Calu3 (cell line): ENCODE results near the gene CCL7. TPM values are rescaled to one million over a fixed set of nuclear protein-coding genes. Genes with fewer than 3 reads are reported as not detected.

Experiments
- BruUV-seq: library from RNA; stranded (reverse); fragments of 400-500 nt; replicated peaks from 2 replicates; lab custom pipeline; 2021; lab: Mats Ljungman, UMichigan
- CTCF ChIA-PET: fragments of 300-600 bp; sonication (Branson Sonifier 250); formaldehyde crosslinking; loops from one replicate; lab custom pipeline; 2022; ENCODE audit warnings: antibody characterized with exemption; lab: Charles Lee
- DNase-seq: peaks from one replicate; pipeline ENCODE4 v3.0.0; 2022
- H3K27ac Mint-ChIP-seq: one replicate; pipeline ENCODE4 v1.8.0; 2022; ENCODE audit warnings: mixed read lengths; ENCODE audit not compliant: unreplicated experiment
- H3K27me3 Mint-ChIP-seq: one replicate; pipeline ENCODE4 v1.8.0; 2022; ENCODE audit warnings: mixed read lengths; ENCODE audit not compliant: unreplicated experiment
- H3K36me3 Mint-ChIP-seq: one replicate; pipeline ENCODE4 v1.8.0; 2022; ENCODE audit warnings: mild to moderate bottlenecking, moderate library complexity, mixed read lengths; ENCODE audit not compliant: insufficient read depth, unreplicated experiment
- H3K4me1 Mint-ChIP-seq: one replicate; pipeline ENCODE4 v1.8.0; 2022; ENCODE audit warnings: mild to moderate bottlenecking, low read depth, mixed read lengths; ENCODE audit not compliant: unreplicated experiment
- H3K4me3 Mint-ChIP-seq: one replicate; pipeline ENCODE4 v1.8.0; 2022; ENCODE audit warnings: mild to moderate bottlenecking, low read depth, moderate library complexity, mixed read lengths; ENCODE audit not compliant: unreplicated experiment
- H3K9me3 Mint-ChIP-seq: one replicate; pipeline ENCODE4 v1.8.0; 2022; ENCODE audit warnings: low read depth, mixed read lengths; ENCODE audit not compliant: unreplicated experiment
- intact Hi-C: fragments of 100-400 bp; cut with micrococcal nuclease; formaldehyde crosslinking; loops from one replicate; pipeline ENCODE4 v1.10.0; 2022; ENCODE audit not compliant: unreplicated experiment
- total RNA-seq: library from RNA; stranded (reverse); gene quantifications from 2 replicates; pipeline ENCODE4 v1.2.3, GENCODE V29; 2022
- TF ChIP-seq, protein P1 (sequence below): fragments of 200-600 bp; IDR thresholded peaks from one replicate; pipeline ENCODE4 v1.8.0; 2022; ENCODE audit warnings: antibody characterized with exemption; ENCODE audit not compliant: unreplicated experiment

CCL7 gene
- total RNA-seq, 1 experiment from 2014 or later, result not detected

DNA sequence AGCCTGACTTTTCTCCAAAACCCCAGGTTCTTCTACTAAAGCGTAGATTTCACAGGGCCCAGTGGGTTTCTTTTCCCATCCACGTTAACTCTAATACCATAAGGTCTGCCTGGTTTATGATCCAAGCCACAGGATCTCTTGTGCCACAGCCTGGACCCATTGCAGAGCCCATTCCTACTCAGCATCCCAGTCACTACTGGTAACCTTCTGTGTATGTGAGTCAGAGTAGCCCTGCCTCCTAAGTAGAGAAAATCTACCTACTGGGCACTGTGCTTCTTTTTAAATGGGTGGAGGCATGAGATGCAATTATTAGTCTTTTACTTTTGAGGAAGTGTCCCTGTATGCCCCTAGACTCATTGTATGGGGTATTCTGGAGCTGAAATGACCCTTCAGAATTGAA, 29.0 kb downstream of the CCL7 start:
- TF ChIP-seq, protein P1, sequence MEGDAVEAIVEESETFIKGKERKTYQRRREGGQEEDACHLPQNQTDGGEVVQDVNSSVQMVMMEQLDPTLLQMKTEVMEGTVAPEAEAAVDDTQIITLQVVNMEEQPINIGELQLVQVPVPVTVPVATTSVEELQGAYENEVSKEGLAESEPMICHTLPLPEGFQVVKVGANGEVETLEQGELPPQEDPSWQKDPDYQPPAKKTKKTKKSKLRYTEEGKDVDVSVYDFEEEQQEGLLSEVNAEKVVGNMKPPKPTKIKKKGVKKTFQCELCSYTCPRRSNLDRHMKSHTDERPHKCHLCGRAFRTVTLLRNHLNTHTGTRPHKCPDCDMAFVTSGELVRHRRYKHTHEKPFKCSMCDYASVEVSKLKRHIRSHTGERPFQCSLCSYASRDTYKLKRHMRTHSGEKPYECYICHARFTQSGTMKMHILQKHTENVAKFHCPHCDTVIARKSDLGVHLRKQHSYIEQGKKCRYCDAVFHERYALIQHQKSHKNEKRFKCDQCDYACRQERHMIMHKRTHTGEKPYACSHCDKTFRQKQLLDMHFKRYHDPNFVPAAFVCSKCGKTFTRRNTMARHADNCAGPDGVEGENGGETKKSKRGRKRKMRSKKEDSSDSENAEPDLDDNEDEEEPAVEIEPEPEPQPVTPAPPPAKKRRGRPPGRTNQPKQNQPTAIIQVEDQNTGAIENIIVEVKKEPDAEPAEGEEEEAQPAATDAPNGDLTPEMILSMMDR, result no peak

DNA sequence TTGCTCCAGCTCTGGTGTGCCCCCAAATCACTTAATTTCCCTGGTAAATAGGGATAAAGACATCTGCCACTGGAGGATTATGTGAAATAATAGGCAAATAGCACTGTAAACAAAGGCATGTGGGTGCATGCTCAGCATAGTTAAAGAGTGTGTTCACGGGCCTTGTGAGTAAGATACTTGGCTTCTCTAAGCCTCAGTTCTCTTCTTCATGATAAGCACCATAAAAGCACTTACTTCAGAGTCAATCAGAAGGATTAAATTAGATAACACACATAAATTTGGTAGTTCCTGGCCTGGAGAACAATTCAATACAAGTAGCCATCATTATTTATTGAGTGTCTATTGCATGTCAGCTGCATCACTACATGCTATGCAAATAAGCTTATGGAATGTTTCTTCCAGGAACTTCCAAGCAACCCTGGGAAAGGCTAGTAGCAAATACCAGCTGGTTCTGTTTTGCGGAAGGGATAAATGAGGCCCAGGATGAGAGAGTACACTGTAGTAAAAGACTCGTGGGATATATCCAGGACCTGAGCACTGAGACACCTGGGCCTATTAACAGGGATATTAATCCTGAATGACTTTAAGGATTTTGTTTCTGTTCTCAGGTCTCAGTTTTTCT, 30.0 kb downstream of the CCL7 start:
- BruUV-seq, result no TSS peak
- H3K27me3 Mint-ChIP-seq, result peaks cover 51% of the 10 kb centered on the region
- H3K9me3 Mint-ChIP-seq, result no peaks in the 10 kb centered on the region
- no peak overlapping the region for H3K27ac Mint-ChIP-seq
- CTCF ChIA-PET, result interaction anchor here (0.5 kb wide), 1 partner anchor 324 kb away, joined by 3 read pairs; no protein-coding TSS in a partner anchor
- intact Hi-C loops, result no loop called here
- H3K4me1 Mint-ChIP-seq, result no peaks in the 10 kb centered on the region
- no peak for DNase-seq
- H3K36me3 Mint-ChIP-seq, result no peaks in the 10 kb centered on the region
- TF ChIP-seq, protein P1, result no peak
- no peak overlapping the region for H3K4me3 Mint-ChIP-seq

More for the DNA sequence above, 29.0 kb downstream of the CCL7 start:
- CTCF ChIA-PET, result no interaction called here
- peaks cover 40% of the 10 kb centered on the region for H3K27me3 Mint-ChIP-seq
- H3K4me1 Mint-ChIP-seq, result no peaks in the 10 kb centered on the region
- H3K4me3 Mint-ChIP-seq, result no peak overlapping the region
- H3K9me3 Mint-ChIP-seq, result no peaks in the 10 kb centered on the region
- no peak for DNase-seq
- no peak overlapping the region for H3K27ac Mint-ChIP-seq
- no peaks in the 10 kb centered on the region for H3K36me3 Mint-ChIP-seq
- no TSS peak for BruUV-seq
- intact Hi-C loops, result no loop called here

DNA sequence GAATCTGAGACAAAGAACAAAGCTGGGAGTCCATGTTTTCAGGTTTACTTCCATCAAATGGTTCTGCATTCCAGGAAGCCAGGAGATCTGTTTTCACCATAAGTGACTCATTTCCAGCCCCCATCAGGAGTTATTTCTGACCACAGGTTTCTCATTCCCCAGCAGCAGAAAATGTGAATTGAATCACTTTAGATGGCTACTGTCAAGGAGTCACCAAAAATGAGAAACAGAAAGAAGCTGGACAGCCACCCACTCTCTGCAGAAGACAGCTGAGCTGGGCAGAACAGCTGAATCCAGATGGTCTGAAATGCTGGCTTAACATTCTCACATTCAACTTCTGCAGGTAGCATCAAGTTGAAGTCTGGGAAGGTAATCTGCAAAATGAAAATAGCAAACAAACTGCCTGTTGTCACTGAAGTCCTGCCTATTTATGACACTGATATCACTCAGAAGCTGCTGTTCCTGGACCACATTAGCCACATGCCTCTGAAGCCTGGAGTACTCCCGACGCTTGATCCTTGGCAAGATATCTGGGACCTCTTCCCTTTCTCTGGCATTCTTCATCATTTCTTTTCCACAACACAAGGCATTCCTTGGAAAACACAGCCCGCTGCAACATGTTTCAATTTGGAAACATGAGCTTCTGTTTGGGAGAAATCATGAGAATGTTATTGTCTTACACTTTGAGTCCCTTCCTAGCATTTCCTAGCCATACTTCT, 30.8 kb downstream of the CCL7 start:
- no peaks in the 10 kb centered on the region for H3K4me1 Mint-ChIP-seq

DNA sequence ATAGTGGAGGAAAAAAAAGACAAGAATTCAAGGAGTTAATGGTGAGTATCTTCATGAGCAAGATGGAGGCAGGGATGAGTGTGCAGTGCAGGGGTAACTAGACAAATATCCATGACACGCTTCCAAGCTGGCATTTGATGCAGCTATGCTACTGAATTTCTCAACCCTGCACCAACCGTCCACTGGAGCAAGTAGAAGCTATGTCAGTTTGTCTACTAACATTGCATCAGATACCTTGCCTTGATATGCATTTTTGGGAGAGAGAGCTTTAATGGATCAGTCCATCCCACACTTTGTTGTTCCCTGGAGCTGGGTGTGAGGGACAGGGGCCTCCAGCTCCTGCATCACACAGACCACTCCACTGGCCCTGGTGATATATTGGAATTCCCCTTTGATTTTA, 32.0 kb downstream of the CCL7 start:
- CTCF ChIA-PET, result no interaction called here
- Mint-ChIP-seq H3K36me3 (no peaks in the 10 kb centered on the region), H3K4me1 (no peaks in the 10 kb centered on the region), H3K27ac (no peak overlapping the region), H3K4me3 (no peak overlapping the region), H3K27me3 (peaks cover 66% of the 10 kb centered on the region), H3K9me3 (no peaks in the 10 kb centered on the region)
- TF ChIP-seq, protein P1, result no peak
- intact Hi-C loops, result no loop called here
- no TSS peak for BruUV-seq
- no peak for DNase-seq

More for the DNA sequence above, 30.8 kb downstream of the CCL7 start:
- Mint-ChIP-seq H3K27me3 (peaks cover 56% of the 10 kb centered on the region), H3K4me3 (no peak overlapping the region), H3K36me3 (no peaks in the 10 kb centered on the region), H3K9me3 (no peaks in the 10 kb centered on the region), H3K27ac (no peak overlapping the region)
- intact Hi-C loops, result no loop called here
- CTCF ChIA-PET, result interaction anchor here (0.5 kb wide), 1 partner anchor 324 kb away, joined by 3 read pairs; no protein-coding TSS in a partner anchor
- no peak for DNase-seq
- no TSS peak for BruUV-seq
- TF ChIP-seq, protein P1, result no peak
